Measurements from ENCODE around the gene ATP1A2.

- TF ChIP-seq CTCF (IDR thresholded peaks at IDR 0.05), result no peak
- no peak for TF ChIP-seq POLR2A (IDR thresholded peaks at IDR 0.05)
These were observed 39.2 kb downstream of the ATP1A2 start for GRCh38 chr1:160154790-160155189.
